OCI-LY3 (cell line): ENCODE results near the gene IQCF6.

ENCODE experiments used
- H2AFZ ChIP-seq: fragments of 200-600, 300-600 bp; shearing (Covaris generic); 2 replicates; pipeline ENCODE4 v1.6.0; 2014; ENCODE audit warnings: antibody characterized with exemption, low read depth, low read length
- H3K27ac ChIP-seq: fragments of 200-600, 300-600 bp; sonication (generic); 2 replicates; pipeline ENCODE4 v1.5.1; 2014; ENCODE audit warnings: mild to moderate bottlenecking, low read length, moderate library complexity, mixed read lengths
- H3K27me3 ChIP-seq: fragments of 200-600, 300-600 bp; sonication (generic); 2 replicates; pipeline ENCODE4 v1.6.1; 2014; ENCODE audit warnings: low read depth, low read length, mixed read lengths
- H3K36me3 ChIP-seq: fragments of 200-600, 300-600 bp; sonication (generic); replicated peaks from 2 replicates; pipeline ENCODE3; 2014; ENCODE audit warnings: low read depth, low read length, mixed read lengths
- H3K4me1 ChIP-seq: fragments of 300-600, 200-600 bp; sonication (generic); 2 replicates; pipeline ENCODE4 v1.6.1; 2014; ENCODE audit warnings: low read length, mixed read lengths
- H3K4me2 ChIP-seq: fragments of 200-600, 300-600 bp; sonication (generic); 2 replicates; pipeline ENCODE4 v1.6.1; 2014; ENCODE audit warnings: low read length, mixed read lengths
- H3K4me3 ChIP-seq: fragments of 300-600, 200-600 bp; sonication (generic); 2 replicates; pipeline ENCODE4 v1.5.1; 2014; ENCODE audit warnings: antibody characterized with exemption, mild to moderate bottlenecking, low read length, moderate library complexity
- H3K79me2 ChIP-seq: fragments of 300-600, 200-600 bp; shearing (Covaris generic); 2 replicates; pipeline ENCODE4 v1.6.1; 2014; ENCODE audit warnings: mild to moderate bottlenecking, low read length, mixed read lengths
- H3K9ac ChIP-seq: fragments of 300-600, 200-600 bp; shearing (Covaris generic); 2 replicates; pipeline ENCODE4 v1.6.0; 2014; ENCODE audit warnings: mild to moderate bottlenecking, low read length, moderate library complexity
- H3K9me3 ChIP-seq: fragments of 200-600, 300-600 bp; shearing (Covaris generic); 2 replicates; pipeline ENCODE4 v1.6.1; 2014; ENCODE audit warnings: low read length, mixed read lengths; ENCODE audit not compliant: insufficient read depth
- H4K20me1 ChIP-seq: fragments of 200-600, 300-600 bp; sonication (generic); 2 replicates; pipeline ENCODE4 v1.6.1; 2016; ENCODE audit warnings: low read length, mixed read lengths; ENCODE audit not compliant: insufficient read depth
- EZH2phosphoT487 ChIP-seq: fragments of 200-600 bp; shearing (Covaris generic); IDR thresholded peaks from 2 replicates; pipeline ENCODE4 v1.6.1; 2018; ENCODE audit warnings: antibody characterized with exemption, mixed run types, low read depth
- TF ChIP-seq, protein P1 (sequence below): fragments of 200-600, 300-600 bp; sonication (generic); IDR thresholded peaks from 2 replicates; pipeline ENCODE4 v1.5.1; 2014; ENCODE audit warnings: antibody characterized with exemption, low read length, low read depth

Gene IQCF6

GRCh38 chr3:51751287-51751686 lies 27.8 kb downstream of the IQCF6 start:
- Histone ChIP-seq H3K4me1 (peaks cover 32% of the 10 kb centered on the region), H3K36me3 (no peaks in the 10 kb centered on the region), H3K4me3 (no peak overlapping the region), H3K79me2 (no peaks in the 10 kb centered on the region), H3K9me3 (no peaks in the 10 kb centered on the region), H2AFZ (no peak overlapping the region), H3K27ac (0 out of 2 replicates have a peak overlapping the region, but pooled peaks have one; percentile 1), H3K27me3 (no peaks in the 10 kb centered on the region), H3K9ac (no peak overlapping the region), H4K20me1 (no peaks in the 10 kb centered on the region), H3K4me2 (peak overlapping the region; percentile 10)
- TF ChIP-seq, protein P1, sequence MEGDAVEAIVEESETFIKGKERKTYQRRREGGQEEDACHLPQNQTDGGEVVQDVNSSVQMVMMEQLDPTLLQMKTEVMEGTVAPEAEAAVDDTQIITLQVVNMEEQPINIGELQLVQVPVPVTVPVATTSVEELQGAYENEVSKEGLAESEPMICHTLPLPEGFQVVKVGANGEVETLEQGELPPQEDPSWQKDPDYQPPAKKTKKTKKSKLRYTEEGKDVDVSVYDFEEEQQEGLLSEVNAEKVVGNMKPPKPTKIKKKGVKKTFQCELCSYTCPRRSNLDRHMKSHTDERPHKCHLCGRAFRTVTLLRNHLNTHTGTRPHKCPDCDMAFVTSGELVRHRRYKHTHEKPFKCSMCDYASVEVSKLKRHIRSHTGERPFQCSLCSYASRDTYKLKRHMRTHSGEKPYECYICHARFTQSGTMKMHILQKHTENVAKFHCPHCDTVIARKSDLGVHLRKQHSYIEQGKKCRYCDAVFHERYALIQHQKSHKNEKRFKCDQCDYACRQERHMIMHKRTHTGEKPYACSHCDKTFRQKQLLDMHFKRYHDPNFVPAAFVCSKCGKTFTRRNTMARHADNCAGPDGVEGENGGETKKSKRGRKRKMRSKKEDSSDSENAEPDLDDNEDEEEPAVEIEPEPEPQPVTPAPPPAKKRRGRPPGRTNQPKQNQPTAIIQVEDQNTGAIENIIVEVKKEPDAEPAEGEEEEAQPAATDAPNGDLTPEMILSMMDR: no peak
- no peak for TF ChIP-seq EZH2phosphoT487

GRCh38 chr3:51750878-51751277 lies 28.2 kb downstream of the IQCF6 start:
- H3K36me3 ChIP-seq: no peaks in the 10 kb centered on the region
- H3K79me2 ChIP-seq: no peaks in the 10 kb centered on the region
- no peaks in the 10 kb centered on the region for H3K9me3 ChIP-seq
- TF ChIP-seq, protein P1: no peak
- no peak for TF ChIP-seq EZH2phosphoT487
- no peak overlapping the region for H3K4me3 ChIP-seq
- H4K20me1 ChIP-seq: no peaks in the 10 kb centered on the region
- H3K27ac ChIP-seq: 0 out of 2 replicates have a peak overlapping the region, but pooled peaks have one; percentile 1
- H3K4me1 ChIP-seq: peaks cover 32% of the 10 kb centered on the region
- H3K4me2 ChIP-seq: no peak overlapping the region
- no peak overlapping the region for H3K9ac ChIP-seq
- no peak overlapping the region for H2AFZ ChIP-seq
- no peaks in the 10 kb centered on the region for H3K27me3 ChIP-seq

- Histone ChIP-seq H3K4me2 (no peak overlapping the region), H3K79me2 (no peaks in the 10 kb centered on the region), H3K4me3 (no peak overlapping the region), H3K9me3 (no peaks in the 10 kb centered on the region), H3K36me3 (no peaks in the 10 kb centered on the region), H3K27me3 (no peaks in the 10 kb centered on the region), H3K27ac (no peak overlapping the region), H3K9ac (no peak overlapping the region), H3K4me1 (peaks cover 18% of the 10 kb centered on the region), H2AFZ (no peak overlapping the region), H4K20me1 (no peaks in the 10 kb centered on the region)
- no peak for TF ChIP-seq EZH2phosphoT487
- TF ChIP-seq, protein P1: no peak
Observed at GRCh38 chr3:51748327-51748726, 30.7 kb downstream of the IQCF6 start.

DNA sequence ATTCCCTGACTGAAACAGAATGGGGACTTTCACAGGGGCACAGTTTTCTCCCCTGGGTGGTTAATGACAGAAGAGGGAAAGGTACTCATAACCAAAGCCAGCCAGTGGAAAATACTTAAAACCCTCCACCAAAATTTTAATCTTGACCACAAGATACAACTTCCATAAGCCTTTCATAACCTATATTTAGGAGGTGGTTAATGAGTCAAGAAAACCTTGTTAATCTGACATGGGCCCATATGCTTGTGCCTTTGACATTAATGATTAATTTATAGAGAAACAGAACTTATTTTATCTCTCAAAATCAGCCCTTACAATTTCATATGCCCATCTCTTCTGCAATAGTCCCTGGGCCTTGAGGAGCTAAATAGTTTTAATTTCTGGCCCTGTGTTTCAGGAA lies 31.2 kb downstream of the IQCF6 start:
- no peak overlapping the region for H3K9ac ChIP-seq
- H3K4me1 ChIP-seq: peaks cover 22% of the 10 kb centered on the region
- no peaks in the 10 kb centered on the region for H4K20me1 ChIP-seq
- no peak overlapping the region for H2AFZ ChIP-seq
- TF ChIP-seq, protein P1: no peak
- no peak for TF ChIP-seq EZH2phosphoT487
- H3K4me2 ChIP-seq: no peak overlapping the region
- no peak overlapping the region for H3K4me3 ChIP-seq
- H3K36me3 ChIP-seq: no peaks in the 10 kb centered on the region
- no peaks in the 10 kb centered on the region for H3K27me3 ChIP-seq
- H3K79me2 ChIP-seq: no peaks in the 10 kb centered on the region
- no peaks in the 10 kb centered on the region for H3K9me3 ChIP-seq
- no peak overlapping the region for H3K27ac ChIP-seq
